Measurements from ENCODE around the gene STX1A. TPM values are rescaled to one million over a fixed set of nuclear protein-coding genes. Genes with fewer than 3 reads are reported as not detected.
"Not testable (repeated sequence)": the region's sequence is repeated elsewhere in the genome, so short reads cannot be mapped to it uniquely, and the experiment has no call there.

STX1A gene
- total RNA-seq, 2 donors from 2014 or later: 7.0 to 7.2 TPM

GRCh38 chr7:73715648-73716317 lies 3.7 kb downstream of the STX1A start:
- Histone ChIP-seq H3K27ac (no peak overlapping the region), H3K36me3 (no peaks in the 10 kb centered on the region)
- intact Hi-C loops (cut with DNase I): no loop called here

DNA sequence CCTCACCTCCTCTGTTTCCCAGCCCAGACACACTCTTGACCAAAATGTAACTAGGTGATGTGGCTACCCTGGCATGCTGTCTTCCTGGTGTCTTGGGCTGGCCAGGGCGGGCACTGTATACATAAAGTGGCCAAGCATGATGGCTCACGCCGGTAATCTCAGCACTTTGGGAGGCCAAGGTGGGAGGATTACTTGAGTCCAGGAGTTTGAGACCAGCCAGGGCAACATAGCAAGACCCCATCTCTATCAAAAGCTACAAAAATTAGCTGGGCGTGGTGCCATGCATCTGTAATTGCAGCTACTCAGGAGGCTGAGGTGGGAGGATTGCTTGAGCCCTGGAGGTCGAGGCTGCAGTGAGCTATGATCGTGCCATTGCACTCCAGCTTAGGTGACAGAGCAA lies 6.2 kb downstream of the STX1A start:
- intact Hi-C loops (cut with DNase I): loop anchor here (5.0 kb wide), 1 partner anchor 46 kb away; the partner anchor contains the start of gene VPS37D
- not testable (repeated sequence) for H3K4me1 ChIP-seq; H3K36me3 ChIP-seq; H3K9ac ChIP-seq (ENCODE audit: low read depth in 2 of 2, low read length in 2 of 2); H3K27me3 ChIP-seq; DNase-seq; H3K9me3 ChIP-seq; H3K4me3 ChIP-seq; H3K27ac ChIP-seq

More at GRCh38 chr7:73715648-73716317, 3.7 kb downstream of the STX1A start:
- TF ChIP-seq CTCF (IDR thresholded peaks at IDR 0.05): no peak
- Histone ChIP-seq H3K27me3 (no peaks in the 10 kb centered on the region), H3K9me3 (no peaks in the 10 kb centered on the region), H3K4me3 (no peak overlapping the region), H3K9ac (ENCODE audit: low read depth in 2 of 2, low read length in 2 of 2) (no peak overlapping the region), H3K4me1 (peaks cover 16% of the 10 kb centered on the region)
- DNase-seq: no peak

DNA sequence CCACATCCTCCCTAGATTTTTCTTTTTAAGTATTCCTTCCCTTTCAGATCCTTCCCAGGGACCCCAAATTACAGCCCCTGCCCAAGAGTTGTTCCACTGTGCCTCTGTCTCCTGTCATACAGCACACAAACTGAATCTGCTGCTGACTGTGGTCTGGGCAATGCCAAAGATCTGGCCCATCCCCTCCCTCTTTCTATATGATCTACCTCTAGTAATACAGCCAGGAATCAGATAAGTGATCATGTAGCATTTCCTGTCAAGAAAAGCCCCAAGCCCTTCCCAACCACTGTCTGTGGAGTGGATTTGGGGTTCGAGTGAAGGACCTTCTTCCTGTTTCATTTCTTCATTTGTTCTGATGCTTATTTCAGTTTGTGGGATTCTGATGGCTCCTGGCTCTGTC lies 6.7 kb downstream of the STX1A start:
- H3K9ac ChIP-seq (ENCODE audit: low read depth in 2 of 2, low read length in 2 of 2): no peak overlapping the region
- no peak overlapping the region for H3K4me3 ChIP-seq
- no peak for TF ChIP-seq CTCF (IDR thresholded peaks at IDR 0.05)
- no peak for DNase-seq
- H3K4me1 ChIP-seq: peaks cover 4% of the 10 kb centered on the region
- H3K27ac ChIP-seq: no peak overlapping the region
- H3K36me3 ChIP-seq: no peaks in the 10 kb centered on the region
- intact Hi-C loops (cut with DNase I): loop anchor here (5.0 kb wide), 1 partner anchor 45 kb away; the partner anchor contains the start of gene VPS37D
- no peaks in the 10 kb centered on the region for H3K27me3 ChIP-seq
- no peaks in the 10 kb centered on the region for H3K9me3 ChIP-seq

- H3K36me3 ChIP-seq: no peaks in the 10 kb centered on the region
- intact Hi-C loops (cut with DNase I): no loop called here
- H3K27ac ChIP-seq: no peak overlapping the region
- H3K4me3 ChIP-seq: no peak overlapping the region
- TF ChIP-seq CTCF (IDR thresholded peaks at IDR 0.05): no peak
- no peaks in the 10 kb centered on the region for H3K9me3 ChIP-seq
- no peak overlapping the region for H3K9ac ChIP-seq (ENCODE audit: low read depth in 2 of 2, low read length in 2 of 2)
- DNase-seq: no peak
- no peaks in the 10 kb centered on the region for H3K4me1 ChIP-seq
- H3K27me3 ChIP-seq: no peaks in the 10 kb centered on the region
Measured at GRCh38 chr7:73708961-73709549, 10.4 kb downstream of the STX1A start.

- H3K27ac ChIP-seq: no peak overlapping the region
- no peaks in the 10 kb centered on the region for H3K9me3 ChIP-seq
- no peaks in the 10 kb centered on the region for H3K27me3 ChIP-seq
- no peaks in the 10 kb centered on the region for H3K4me1 ChIP-seq
- no peak overlapping the region for H3K4me3 ChIP-seq
- DNase-seq: peak; percentile 94
- peak overlapping the region in 1 of 2 donors; percentile 23 for H3K9ac ChIP-seq (ENCODE audit: low read depth in 2 of 2, low read length in 2 of 2)
- H3K36me3 ChIP-seq: no peaks in the 10 kb centered on the region
- intact Hi-C loops (cut with DNase I): no loop called here
- TF ChIP-seq CTCF (IDR thresholded peaks at IDR 0.05): no peak
Measured at GRCh38 chr7:73707045-73707631, 12.3 kb downstream of the STX1A start.

All from colonic mucosa (tissue), 4 donors.